Measurements from ENCODE around the gene ZDHHC24.

DNA sequence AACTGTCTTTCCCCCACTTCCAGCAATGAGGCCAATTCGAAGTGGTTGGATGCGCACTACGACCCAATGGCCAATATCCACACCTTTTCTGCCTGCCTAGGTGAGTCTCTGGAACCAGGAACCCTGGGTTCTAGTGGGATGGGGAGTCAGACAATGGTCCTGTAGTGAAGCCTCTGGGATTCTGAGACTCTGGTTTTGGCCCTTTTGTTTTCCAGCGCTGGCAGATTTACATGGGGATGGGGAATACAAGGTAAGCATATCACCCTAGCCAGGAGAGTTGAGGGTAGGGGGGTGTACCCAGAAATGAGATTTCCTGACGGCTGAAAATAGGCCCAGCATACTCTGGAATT is 34.9 kb downstream of the ZDHHC24 start:
- TF ChIP-seq, protein P1, sequence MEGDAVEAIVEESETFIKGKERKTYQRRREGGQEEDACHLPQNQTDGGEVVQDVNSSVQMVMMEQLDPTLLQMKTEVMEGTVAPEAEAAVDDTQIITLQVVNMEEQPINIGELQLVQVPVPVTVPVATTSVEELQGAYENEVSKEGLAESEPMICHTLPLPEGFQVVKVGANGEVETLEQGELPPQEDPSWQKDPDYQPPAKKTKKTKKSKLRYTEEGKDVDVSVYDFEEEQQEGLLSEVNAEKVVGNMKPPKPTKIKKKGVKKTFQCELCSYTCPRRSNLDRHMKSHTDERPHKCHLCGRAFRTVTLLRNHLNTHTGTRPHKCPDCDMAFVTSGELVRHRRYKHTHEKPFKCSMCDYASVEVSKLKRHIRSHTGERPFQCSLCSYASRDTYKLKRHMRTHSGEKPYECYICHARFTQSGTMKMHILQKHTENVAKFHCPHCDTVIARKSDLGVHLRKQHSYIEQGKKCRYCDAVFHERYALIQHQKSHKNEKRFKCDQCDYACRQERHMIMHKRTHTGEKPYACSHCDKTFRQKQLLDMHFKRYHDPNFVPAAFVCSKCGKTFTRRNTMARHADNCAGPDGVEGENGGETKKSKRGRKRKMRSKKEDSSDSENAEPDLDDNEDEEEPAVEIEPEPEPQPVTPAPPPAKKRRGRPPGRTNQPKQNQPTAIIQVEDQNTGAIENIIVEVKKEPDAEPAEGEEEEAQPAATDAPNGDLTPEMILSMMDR (IDR thresholded peaks at IDR 0.05 in 2 of 3, conservative IDR thresholded peaks at IDR 0.05 in 1 of 3; ENCODE audit: control insufficient read depth in 2 of 3, extremely low read depth in 1 of 3, insufficient read depth in 1 of 3, low read depth in 3 of 3, low read length in 3 of 3) = no peak
- TF ChIP-seq PML (IDR thresholded peaks at IDR 0.05; ENCODE audit: low read length) (no peak), POLR2A (IDR thresholded peaks at IDR 0.05; ENCODE audit: low read depth, low read length) (no peak), EZH2 (IDR thresholded peaks at IDR 0.05; ENCODE audit: borderline replicate concordance, control insufficient read depth, low read depth, low read length) (no peak), ZNF622 (IDR thresholded peaks at IDR 0.05) (no peak), ZNF274 (IDR thresholded peaks at IDR 0.05; ENCODE audit: insufficient read depth, insufficient read length) (no peak), NFYB (IDR thresholded peaks at IDR 0.05; ENCODE audit: insufficient read depth, low read depth, low read length) (no peak)
- TF ChIP-seq, protein P2, sequence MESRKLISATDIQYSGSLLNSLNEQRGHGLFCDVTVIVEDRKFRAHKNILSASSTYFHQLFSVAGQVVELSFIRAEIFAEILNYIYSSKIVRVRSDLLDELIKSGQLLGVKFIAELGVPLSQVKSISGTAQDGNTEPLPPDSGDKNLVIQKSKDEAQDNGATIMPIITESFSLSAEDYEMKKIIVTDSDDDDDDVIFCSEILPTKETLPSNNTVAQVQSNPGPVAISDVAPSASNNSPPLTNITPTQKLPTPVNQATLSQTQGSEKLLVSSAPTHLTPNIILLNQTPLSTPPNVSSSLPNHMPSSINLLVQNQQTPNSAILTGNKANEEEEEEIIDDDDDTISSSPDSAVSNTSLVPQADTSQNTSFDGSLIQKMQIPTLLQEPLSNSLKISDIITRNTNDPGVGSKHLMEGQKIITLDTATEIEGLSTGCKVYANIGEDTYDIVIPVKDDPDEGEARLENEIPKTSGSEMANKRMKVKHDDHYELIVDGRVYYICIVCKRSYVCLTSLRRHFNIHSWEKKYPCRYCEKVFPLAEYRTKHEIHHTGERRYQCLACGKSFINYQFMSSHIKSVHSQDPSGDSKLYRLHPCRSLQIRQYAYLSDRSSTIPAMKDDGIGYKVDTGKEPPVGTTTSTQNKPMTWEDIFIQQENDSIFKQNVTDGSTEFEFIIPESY (IDR thresholded peaks at IDR 0.05) = no peak
- TF ChIP-seq, protein P3, sequence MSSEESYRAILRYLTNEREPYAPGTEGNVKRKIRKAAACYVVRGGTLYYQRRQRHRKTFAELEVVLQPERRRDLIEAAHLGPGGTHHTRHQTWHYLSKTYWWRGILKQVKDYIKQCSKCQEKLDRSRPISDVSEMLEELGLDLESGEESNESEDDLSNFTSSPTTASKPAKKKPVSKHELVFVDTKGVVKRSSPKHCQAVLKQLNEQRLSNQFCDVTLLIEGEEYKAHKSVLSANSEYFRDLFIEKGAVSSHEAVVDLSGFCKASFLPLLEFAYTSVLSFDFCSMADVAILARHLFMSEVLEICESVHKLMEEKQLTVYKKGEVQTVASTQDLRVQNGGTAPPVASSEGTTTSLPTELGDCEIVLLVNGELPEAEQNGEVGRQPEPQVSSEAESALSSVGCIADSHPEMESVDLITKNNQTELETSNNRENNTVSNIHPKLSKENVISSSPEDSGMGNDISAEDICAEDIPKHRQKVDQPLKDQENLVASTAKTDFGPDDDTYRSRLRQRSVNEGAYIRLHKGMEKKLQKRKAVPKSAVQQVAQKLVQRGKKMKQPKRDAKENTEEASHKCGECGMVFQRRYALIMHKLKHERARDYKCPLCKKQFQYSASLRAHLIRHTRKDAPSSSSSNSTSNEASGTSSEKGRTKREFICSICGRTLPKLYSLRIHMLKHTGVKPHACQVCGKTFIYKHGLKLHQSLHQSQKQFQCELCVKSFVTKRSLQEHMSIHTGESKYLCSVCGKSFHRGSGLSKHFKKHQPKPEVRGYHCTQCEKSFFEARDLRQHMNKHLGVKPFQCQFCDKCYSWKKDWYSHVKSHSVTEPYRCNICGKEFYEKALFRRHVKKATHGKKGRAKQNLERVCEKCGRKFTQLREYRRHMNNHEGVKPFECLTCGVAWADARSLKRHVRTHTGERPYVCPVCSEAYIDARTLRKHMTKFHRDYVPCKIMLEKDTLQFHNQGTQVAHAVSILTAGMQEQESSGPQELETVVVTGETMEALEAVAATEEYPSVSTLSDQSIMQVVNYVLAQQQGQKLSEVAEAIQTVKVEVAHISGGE (CRISPR knock-in tag; IDR thresholded peaks at IDR 0.05) = no peak
- TF ChIP-seq, protein P4, sequence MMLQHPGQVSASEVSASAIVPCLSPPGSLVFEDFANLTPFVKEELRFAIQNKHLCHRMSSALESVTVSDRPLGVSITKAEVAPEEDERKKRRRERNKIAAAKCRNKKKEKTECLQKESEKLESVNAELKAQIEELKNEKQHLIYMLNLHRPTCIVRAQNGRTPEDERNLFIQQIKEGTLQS (IDR thresholded peaks at IDR 0.05; ENCODE audit: borderline replicate concordance, extremely low read depth, low read depth, low read length) = no peak

All from GM12878 (cell line).